COLO829 (cell line): ENCODE measurements around the gene SPECC1.
"Not testable (repeated sequence)": the region's sequence is repeated elsewhere in the genome, so short reads cannot be mapped to it uniquely, and the experiment has no call there.

Experiments used
- DNase-seq: peaks from one replicate; pipeline ENCODE4 v3.0.0; 2012; ENCODE audit warnings: low spot score

The SPECC1 gene

DNA sequence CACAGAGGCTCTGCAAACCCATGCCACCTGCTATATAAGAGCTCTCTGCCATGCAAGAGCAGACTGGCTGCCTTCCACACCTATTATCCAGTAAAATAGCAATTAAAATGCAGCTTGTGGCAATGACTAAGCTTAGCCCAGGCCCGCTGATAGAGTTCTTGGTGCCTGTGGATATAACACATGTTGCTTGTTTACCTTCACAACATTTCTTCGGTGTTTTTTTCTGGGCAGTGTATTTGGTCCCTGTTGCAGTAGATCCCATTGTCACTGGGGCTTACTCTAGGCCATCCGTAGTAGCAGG lies 63.5 kb downstream of the SPECC1 start:
- DNase-seq: no peak

GRCh38 chr17:20073055-20073979 lies 64.2 kb downstream of the SPECC1 start:
- no peak for DNase-seq

GRCh38 chr17:20074001-20074400 lies 64.8 kb downstream of the SPECC1 start:
- no peak for DNase-seq

DNA sequence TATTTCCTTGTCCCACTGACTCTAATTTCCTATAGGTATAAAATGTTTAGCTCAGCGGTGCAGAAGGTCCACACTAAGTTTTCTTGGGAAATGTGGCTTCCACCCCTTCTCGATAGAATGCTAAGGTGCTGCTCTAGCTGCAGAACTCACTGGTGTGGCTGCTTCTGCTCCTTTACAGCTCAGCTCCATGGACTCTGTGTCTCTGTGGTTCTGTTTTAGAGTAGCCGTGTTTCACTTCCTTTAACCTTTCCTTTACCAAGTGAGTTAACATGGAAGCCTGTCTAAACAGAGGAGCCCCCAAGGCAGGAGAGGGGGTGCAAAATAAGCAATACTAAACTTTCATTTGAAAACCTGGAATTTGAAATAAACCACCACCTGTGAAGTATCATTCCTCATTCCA lies 65.3 kb downstream of the SPECC1 start:
- no peak for DNase-seq

GRCh38 chr17:20076137-20076536 lies 67.0 kb downstream of the SPECC1 start:
- not testable (repeated sequence) for DNase-seq

DNA sequence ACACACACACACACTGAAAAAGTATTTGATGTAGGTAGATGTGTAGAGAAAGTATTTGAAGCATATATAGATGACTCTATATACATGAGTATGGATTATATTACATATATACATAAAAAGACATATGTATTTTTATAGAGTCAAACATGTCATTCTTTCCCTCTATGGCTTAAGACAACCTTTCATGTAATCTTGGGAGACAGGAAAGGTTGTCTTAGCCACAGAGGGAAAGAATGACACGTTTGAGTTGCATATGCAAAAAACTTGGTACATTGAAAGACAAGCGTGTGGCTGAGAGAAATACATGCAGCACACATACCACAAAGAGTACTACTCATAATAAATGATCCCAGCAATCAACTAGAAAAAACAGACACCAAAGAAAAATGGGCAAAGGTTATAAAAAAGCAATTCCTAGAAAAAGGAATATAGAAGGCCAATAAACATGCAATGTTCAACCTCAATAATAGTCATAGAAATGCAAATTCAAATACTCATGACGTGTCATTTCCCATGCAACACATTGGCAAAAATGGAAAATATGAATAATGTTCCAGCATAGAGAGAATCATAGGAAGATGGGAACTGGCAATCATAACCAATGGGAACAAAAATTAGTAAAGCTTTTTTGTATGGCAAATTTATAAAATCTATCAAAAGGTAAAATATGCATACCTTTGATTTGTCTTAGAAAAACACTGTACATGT lies 69.0 kb downstream of the SPECC1 start:
- DNase-seq: no peak

DNA sequence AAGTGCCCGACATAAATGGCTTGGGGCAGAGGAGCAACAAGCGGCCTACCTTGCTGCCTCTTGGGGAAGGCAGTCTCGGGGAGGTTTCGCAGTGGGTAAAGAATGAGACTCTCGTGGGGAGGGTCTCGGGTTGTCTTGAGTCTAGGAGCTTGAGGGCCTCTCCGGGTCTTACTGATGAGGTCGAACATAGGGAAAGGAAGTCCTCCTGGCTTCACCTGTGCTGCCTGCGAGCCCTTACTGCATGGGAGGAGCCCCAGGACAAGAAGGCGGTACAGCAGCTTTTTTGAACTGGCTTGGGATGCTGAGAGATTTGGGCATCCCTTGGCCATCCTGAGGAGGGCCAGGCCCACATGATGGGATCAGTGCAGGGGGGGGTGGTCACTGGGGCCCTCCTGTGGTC lies 71.4 kb downstream of the SPECC1 start:
- DNase-seq: no peak

DNA sequence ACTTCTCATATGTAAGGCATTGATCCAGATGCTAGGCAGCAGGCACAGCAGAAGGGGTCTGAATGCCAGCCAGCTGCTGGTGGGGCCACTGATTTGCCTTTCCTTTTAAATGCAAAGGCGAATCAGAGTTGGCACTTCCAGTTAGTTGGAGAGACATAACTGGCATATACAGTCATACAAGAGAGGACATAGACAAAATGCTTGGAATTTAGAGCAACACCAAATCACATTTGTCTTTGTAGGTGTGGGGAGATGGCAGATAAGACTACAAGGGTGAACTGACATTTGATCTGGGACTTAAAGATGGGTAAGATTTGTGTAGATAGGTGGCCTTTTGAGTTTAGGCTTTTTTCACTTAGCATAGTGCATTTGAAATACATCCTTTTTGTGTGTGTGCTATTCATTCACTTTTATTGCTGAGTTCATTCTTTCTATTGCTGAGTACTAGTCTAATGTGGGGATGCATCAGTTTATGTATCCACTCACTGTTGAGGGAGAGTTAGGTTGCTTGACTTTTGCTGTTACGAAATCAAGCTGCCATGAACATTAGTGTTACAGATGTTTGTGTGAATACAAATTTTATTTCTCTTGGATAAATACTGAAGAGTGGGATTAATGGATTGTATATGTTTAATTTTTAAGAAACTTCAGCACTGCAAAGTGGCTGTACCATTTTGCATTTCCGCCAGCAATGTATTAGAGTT lies 74.1 kb downstream of the SPECC1 start:
- no peak for DNase-seq

- DNase-seq: no peak
Measured at GRCh38 chr17:20084621-20085282, 75.6 kb downstream of the SPECC1 start.

GRCh38 chr17:20085283-20085845 lies 76.2 kb downstream of the SPECC1 start:
- DNase-seq: no peak

DNA sequence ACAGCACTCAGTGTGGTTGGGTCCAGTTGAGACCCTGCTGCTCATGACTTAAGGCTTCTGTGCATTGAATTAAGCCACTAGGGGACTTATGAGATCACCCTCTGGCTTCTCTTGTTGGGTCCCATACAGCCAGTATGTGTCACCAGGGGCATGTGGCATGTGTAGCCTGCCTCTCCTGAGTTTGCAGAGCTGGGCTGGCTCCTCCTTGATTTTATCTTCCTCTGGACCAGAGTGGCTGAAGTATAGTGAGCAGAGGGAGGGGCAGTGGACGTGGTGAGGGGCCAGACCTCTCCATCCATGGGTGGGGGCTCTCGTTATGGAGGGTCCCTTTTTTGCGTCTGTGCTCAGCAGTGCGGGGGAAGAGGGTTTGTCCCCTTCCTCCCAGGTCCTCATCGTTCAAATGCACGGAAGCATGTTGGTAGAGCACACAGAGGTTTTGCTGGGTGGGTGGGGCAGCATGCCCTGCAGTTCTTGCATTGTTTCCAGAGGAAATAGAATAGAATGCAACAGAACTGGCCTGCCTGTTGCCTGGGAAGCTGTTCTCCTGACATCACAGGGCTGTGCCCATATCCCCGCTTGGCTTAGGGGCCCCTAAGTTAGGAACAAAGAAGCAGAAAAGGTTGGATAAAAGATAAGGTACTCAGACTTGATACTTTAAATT lies 77.4 kb downstream of the SPECC1 start:
- DNase-seq: no peak

- no peak for DNase-seq
Measured at GRCh38 chr17:20087538-20088250, 78.5 kb downstream of the SPECC1 start.

DNA sequence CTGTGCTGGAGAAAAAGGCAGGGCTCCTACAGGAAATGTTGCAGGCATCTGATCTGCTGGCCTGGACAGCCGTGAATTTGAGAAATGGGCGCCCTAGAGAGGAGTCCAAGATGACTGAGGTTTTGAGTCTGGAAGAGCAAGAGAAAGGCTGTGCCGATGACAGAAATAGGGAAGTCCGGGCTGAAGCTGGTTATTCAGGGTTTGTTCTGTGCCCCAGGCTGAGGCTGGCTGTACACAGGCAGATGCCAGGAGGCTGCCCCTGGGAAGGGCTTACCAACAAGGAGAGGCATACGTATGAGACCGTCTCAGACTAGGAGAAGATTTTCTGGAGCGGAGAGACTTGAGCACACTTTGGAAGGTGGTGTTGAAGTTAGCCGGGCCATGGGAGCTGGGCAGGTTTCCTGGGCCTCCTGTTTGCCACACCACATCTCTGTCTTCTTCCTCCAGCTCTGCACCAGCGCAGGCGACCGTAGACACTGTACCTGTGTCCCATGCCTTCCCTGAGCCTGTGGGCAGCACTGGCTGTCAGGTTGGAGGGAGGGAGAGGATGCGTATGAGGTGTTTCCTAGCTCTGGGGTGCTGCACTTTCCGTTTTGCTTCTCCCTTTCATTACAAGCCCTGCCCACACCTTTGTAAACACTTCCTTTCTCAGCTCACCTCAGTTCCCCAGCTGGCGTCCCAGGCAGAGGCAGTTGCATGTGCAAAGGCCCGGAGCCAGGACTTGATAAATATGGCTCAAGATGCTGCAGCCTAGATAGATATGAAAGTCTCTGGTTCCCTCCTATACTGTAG lies 80.8 kb downstream of the SPECC1 start:
- no peak for DNase-seq

GRCh38 chr17:20091174-20092029 lies 82.2 kb downstream of the SPECC1 start:
- no peak for DNase-seq

DNA sequence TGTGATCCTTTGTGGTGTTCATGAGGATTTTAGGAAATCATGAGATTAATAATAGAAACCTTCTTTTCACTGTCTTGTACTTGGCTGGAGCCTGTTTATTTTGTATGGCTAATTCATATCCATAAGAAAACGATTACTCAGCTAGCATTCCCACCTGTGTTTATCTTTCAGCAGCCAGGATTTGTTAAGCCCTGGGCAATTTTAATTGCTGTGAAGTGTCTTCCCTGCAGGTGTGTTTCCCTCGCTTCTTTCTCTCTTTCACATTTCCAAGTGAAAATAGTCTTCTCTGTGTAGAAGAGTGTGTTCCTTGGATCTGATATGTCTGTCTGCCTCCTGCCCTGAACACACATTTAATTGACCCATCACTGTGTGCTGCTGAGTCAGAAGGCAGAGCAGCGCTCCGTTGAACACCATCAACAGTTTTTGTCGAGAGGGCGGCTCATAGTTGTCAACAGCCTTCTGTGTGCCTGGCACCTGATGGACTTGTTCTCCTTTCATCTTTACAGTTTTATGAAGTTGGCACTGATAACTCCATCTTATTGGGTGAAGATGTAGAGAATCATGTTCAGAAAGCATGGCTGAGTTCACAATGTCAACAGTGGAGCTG lies 83.2 kb downstream of the SPECC1 start:
- no peak for DNase-seq

GRCh38 chr17:20092973-20093626 lies 83.9 kb downstream of the SPECC1 start:
- DNase-seq: no peak

DNA sequence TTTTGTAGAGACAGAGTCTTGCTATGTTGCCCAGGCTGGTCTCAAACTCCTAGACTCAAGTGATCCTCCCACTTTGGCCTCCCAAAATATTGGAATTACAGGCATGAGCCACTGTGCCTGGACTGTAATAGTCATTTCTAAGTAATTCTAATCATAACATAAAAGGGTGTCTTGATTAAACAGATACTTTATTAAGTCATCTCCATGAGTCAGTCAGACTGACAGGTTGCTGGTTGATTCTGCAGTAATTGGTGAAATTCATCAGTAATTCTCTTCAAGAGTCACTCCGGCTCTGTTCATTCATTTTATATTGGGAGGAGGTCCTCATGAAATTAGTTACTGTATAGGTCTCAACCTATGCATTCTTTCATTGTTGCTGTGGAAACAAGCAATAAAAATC lies 85.6 kb downstream of the SPECC1 start:
- DNase-seq: no peak
